Measurements from ENCODE around the gene P2RX6.

P2RX6 gene

GRCh38 chr22:20974336-20974955, 40.5 kb upstream of the P2RX6 start:
- DNase-seq (ENCODE audit: low read depth in 1 of 2, low spot score in 1 of 2): no peak
- no peak for TF ChIP-seq JUND (IDR thresholded peaks at IDR 0.05; ENCODE audit: low read depth)
- in situ Hi-C loops (cut with HindIII; ENCODE audit: low pct_unique_long_range_greater_than_20kb, low sequenced_read_pairs): no loop called here

GRCh38 chr22:20975541-20976290, 39.2 kb upstream of the P2RX6 start:
- no peak for TF ChIP-seq JUND (IDR thresholded peaks at IDR 0.05; ENCODE audit: low read depth)
- in situ Hi-C loops (cut with HindIII; ENCODE audit: low pct_unique_long_range_greater_than_20kb, low sequenced_read_pairs): no loop called here
- no peak for DNase-seq (ENCODE audit: low read depth in 1 of 2, low spot score in 1 of 2)

GRCh38 chr22:20976291-20976877, 38.6 kb upstream of the P2RX6 start:
- DNase-seq (ENCODE audit: low read depth in 1 of 2, low spot score in 1 of 2): no peak
- TF ChIP-seq JUND (IDR thresholded peaks at IDR 0.05; ENCODE audit: low read depth): no peak
- in situ Hi-C loops (cut with HindIII; ENCODE audit: low pct_unique_long_range_greater_than_20kb, low sequenced_read_pairs): no loop called here

GRCh38 chr22:20977019-20977418, 37.9 kb upstream of the P2RX6 start:
- TF ChIP-seq JUND (IDR thresholded peaks at IDR 0.05; ENCODE audit: low read depth): no peak
- in situ Hi-C loops (cut with HindIII; ENCODE audit: low pct_unique_long_range_greater_than_20kb, low sequenced_read_pairs): no loop called here
- DNase-seq (ENCODE audit: low read depth in 1 of 2, low spot score in 1 of 2): no peak

- in situ Hi-C loops (cut with HindIII; ENCODE audit: low pct_unique_long_range_greater_than_20kb, low sequenced_read_pairs): no loop called here
- DNase-seq (ENCODE audit: low read depth in 1 of 2, low spot score in 1 of 2): no peak
- no peak for TF ChIP-seq JUND (IDR thresholded peaks at IDR 0.05; ENCODE audit: low read depth)
Observed at GRCh38 chr22:20977516-20978170, 37.3 kb upstream of the P2RX6 start.

- in situ Hi-C loops (cut with HindIII; ENCODE audit: low pct_unique_long_range_greater_than_20kb, low sequenced_read_pairs): no loop called here
- DNase-seq (ENCODE audit: low read depth in 1 of 2, low spot score in 1 of 2): no peak
- TF ChIP-seq JUND (IDR thresholded peaks at IDR 0.05; ENCODE audit: low read depth): no peak
Observed at GRCh38 chr22:20978419-20978818, 36.5 kb upstream of the P2RX6 start.

- peak; percentile 80 to 94 for DNase-seq (ENCODE audit: low read depth in 1 of 2, low spot score in 1 of 2)
Observed at GRCh38 chr22:20979243-20979809, 35.6 kb upstream of the P2RX6 start.

GRCh38 chr22:20979940-20980453, 35.0 kb upstream of the P2RX6 start:
- no peak for DNase-seq (ENCODE audit: low read depth in 1 of 2, low spot score in 1 of 2)
- TF ChIP-seq JUND (IDR thresholded peaks at IDR 0.05; ENCODE audit: low read depth): no peak
- in situ Hi-C loops (cut with HindIII; ENCODE audit: low pct_unique_long_range_greater_than_20kb, low sequenced_read_pairs): no loop called here

More at GRCh38 chr22:20979243-20979809, 35.6 kb upstream of the P2RX6 start:
- TF ChIP-seq JUND (IDR thresholded peaks at IDR 0.05; ENCODE audit: low read depth): no peak
- in situ Hi-C loops (cut with HindIII; ENCODE audit: low pct_unique_long_range_greater_than_20kb, low sequenced_read_pairs): no loop called here

- no peak for TF ChIP-seq JUND (IDR thresholded peaks at IDR 0.05; ENCODE audit: low read depth)
- DNase-seq (ENCODE audit: low read depth in 1 of 2, low spot score in 1 of 2): no peak
- in situ Hi-C loops (cut with HindIII; ENCODE audit: low pct_unique_long_range_greater_than_20kb, low sequenced_read_pairs): no loop called here
Observed at GRCh38 chr22:20980523-20980922, 34.4 kb upstream of the P2RX6 start.

GRCh38 chr22:20980938-20981722, 33.8 kb upstream of the P2RX6 start:
- in situ Hi-C loops (cut with HindIII; ENCODE audit: low pct_unique_long_range_greater_than_20kb, low sequenced_read_pairs): no loop called here
- no peak for TF ChIP-seq JUND (IDR thresholded peaks at IDR 0.05; ENCODE audit: low read depth)

GRCh38 chr22:20981787-20982562, 33.0 kb upstream of the P2RX6 start, which contains the start of gene LZTR1:
Gene LZTR1, plus strand, starts transcription at chr22:20982297. Its CDS starts 75 bp downstream, at chr22:20982372.
- peak; percentile 64 to 78 for DNase-seq (ENCODE audit: low read depth in 1 of 2, low spot score in 1 of 2)
- no peak for TF ChIP-seq JUND (IDR thresholded peaks at IDR 0.05; ENCODE audit: low read depth)
- in situ Hi-C loops (cut with HindIII; ENCODE audit: low pct_unique_long_range_greater_than_20kb, low sequenced_read_pairs): no loop called here

More at GRCh38 chr22:20980938-20981722, 33.8 kb upstream of the P2RX6 start:
- DNase-seq (ENCODE audit: low read depth in 1 of 2, low spot score in 1 of 2): no peak

Measured in T47D (cell line).